Kidney capillary endothelial cell (primary cell): ENCODE results near the gene IL26.
"Not testable (repeated sequence)": the region's sequence is repeated elsewhere in the genome, so short reads cannot be mapped to it uniquely, and the experiment has no call there.

Experiments used
- DNase-seq: peaks from one replicate; pipeline ENCODE4 v3.0.0-alpha.2; 2018; ENCODE audit warnings: low spot score

The IL26 gene

DNA sequence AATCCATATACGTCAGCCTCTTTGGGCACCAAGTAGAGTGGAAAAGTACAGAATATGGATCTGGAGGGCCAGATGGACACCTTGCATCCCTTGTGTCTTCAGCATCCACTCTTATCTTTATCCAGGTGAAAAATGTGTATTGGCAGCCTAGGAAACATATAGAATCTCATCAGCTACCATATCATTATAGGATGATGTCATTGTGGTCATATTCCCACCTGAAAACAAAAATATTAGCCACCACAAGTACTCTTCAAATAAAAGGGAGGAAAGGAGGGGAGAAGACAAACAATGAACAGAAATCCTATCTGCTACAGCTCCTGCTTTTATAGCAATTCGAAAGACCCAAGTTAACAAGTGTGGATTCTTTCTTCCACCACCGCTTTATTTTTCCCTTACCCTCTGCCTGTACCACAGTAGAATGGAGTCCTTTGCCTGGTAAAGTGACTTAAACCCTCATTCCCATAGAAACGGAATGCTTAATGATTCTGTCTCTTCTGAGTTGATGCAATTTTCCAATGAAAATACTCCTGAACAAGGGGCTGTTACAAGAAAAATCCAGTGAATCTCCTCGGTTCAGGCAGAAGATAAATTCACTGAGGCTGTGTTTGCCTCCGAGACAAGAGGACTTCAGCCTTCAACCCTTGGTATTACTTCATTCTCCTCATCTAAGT lies 13.8 kb upstream of the IL26 start:
- DNase-seq, result no peak

- DNase-seq, result no peak
Observed at GRCh38 chr12:68237619-68238018, 12.0 kb upstream of the IL26 start.

- no peak for DNase-seq
Observed at GRCh38 chr12:68237078-68237477, 11.5 kb upstream of the IL26 start.

DNA sequence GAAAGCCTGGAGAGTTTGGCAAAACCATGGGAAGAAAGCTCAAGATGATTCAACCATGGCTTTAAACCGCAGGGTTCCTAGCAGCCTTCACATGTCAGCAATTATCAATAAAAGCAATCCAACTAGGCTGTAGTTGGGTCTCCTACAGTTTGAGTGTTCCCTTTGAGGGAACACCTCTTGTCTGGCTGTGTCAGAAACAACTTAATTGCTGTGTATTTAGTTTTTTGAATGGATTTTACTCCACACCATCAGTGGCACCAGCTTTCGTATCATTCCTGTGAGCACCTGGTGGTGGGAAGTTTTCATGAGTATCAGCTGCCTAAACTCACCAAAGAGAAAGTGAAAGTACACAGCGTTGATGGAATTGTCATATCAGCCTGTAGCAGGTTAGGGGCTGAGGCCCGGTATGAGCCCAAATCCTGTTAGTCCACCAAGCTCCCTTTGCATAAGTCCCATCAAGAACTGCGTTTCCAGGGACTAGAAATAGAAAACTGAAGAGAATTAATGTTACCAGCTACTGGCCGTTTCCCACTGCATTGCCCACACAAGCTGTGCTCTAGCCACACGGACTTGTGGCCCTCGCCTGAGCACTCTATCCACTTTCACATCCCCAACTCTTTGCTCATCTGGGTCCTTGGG lies 10.9 kb upstream of the IL26 start:
- no peak for DNase-seq

DNA sequence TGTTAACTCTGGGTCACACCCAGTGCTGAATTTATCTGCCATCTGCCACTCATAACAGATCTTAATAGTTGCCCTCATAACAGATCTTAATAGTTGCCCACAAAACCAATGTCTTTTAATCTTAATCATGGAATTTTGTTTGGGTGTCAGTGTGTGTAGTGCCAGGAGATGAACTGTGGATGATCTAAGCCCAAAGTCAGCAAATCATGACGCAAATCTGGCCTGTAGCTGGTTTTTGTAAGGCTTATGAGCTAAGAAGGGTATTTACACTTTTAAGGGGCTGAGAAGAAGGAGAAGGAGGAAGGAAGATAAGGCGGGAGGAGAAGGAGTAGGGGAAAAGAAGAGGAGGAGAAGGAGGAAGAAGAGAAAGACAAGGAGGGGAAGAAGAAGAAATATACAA lies 10.0 kb upstream of the IL26 start:
- no peak for DNase-seq

DNA sequence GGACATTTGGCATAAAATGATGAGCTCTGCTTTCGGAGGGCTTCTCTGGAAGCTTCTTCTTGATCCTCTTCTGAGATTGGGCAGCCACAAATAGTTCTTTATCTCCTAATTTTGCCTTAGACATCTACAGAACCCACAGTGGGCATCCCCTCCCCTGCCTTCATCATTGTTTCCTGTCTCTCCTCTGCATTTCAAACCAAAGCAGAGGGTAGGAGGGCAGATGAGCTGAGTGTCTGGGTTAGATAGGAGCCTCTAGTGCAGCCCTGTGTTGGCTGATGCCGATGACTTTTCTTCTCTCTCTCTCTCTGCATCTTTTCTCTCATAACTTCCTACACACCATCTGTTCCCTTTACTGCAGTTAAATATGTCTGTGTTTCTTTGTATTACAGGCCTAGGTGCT lies 8.5 kb upstream of the IL26 start:
- DNase-seq, result no peak

- DNase-seq, result no peak
Observed at GRCh38 chr12:68233498-68233897, 7.9 kb upstream of the IL26 start.

- no peak for DNase-seq
Observed at GRCh38 chr12:68231691-68232090, 6.1 kb upstream of the IL26 start.

- no peak for DNase-seq
Observed at GRCh38 chr12:68231229-68231628, 5.6 kb upstream of the IL26 start.

DNA sequence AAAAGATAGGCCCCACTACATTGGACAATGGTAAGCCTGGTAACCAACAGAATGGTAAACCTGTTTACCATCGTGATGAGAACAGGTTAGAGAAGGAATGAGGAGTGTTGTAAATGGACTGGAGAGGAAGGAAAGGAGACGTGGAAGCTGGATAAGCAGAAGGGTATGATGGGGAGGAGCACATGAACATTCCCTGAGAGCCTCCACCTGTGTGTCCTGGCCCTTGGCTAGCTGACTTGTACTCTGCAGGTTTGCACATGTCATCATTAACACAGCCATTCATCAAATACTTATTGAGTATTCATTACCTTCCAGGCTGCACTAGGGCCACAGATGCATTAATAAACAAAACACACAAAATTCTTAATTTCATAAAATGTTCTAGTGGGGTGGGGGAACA lies 4.3 kb upstream of the IL26 start:
- no peak for DNase-seq

DNA sequence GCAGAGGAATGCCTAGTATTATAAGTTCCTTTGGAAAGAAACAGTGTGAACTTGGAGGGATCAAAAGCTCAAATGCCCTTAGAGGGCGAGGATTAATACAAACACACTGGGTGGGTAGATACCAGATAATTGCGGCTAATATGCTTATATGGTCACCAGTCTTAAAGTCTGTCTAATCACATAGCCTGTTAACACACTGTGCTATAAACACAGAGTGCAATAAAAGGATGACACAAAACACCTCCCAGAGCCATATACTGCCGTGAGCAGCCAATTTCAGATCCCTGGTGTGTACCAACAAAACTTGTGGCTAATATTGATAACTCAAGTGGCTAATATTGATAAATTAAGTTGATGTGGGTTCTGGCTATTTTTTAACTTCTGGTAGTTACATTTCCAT lies 1.7 kb upstream of the IL26 start:
- DNase-seq, result no peak

DNA sequence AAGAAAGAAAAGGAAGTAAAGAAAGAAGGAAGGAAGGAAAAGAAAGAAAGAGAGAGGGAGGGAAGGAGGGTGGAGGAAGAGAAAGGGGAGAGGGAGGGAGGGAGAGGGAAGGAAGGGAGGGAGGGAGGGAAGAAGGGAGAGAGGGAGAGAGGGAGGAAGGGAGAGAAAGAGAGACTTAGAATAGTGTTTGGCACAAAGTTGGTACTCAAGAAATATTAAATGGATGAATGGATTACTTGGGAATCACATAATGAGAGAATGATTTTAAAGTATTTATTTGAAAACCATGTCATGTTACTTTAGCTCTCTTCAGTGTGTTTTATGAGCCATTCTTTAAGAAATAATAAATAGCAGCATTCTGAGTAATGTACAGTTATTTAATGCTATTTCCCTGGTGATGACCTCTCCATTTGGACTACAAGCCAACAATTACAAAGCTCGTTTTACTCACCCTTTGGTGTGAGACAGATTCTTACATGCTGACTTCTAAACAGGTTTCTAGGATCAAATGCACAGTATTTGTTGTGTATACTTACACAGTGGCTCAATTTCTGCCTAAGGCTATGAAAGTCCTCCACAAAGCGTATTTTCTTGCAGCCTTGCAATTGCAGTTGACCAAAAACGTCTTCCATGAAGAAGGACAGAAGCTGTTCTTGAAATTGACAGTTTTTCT lies 861 bp downstream of the IL26 start:
- DNase-seq, result no peak

DNA sequence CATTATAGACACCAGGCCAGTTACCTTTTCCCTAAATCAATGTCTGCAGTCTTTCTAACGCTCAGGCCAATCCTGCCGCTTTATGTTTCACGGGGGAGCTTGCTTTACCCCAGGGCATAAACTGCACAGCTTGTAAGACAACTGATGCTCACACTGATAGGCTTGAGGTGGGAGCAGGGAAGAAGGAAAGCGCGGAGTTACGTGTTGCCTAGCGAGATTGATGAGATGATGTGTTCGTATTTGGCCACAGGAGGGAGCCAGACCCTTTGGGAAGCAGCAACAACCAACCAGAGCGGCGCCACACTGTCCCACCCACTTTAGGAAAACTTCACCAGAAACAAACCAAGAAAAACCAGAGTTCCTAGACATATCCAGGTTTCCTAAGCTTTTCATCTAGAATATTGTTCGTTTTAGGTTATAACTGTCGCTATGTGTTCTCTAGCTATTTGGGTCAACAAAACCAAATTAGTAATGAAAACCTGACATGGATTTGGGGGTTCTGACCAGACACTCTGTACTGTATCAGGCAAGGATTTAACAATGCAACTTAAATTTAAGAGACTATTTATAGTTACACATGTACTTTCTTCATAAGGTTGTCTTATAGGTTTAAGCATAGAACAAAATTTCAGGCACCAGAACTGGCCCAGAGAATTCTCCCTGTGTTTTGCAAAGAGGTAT lies 2.4 kb downstream of the IL26 start:
- peak; percentile 76 for DNase-seq

DNA sequence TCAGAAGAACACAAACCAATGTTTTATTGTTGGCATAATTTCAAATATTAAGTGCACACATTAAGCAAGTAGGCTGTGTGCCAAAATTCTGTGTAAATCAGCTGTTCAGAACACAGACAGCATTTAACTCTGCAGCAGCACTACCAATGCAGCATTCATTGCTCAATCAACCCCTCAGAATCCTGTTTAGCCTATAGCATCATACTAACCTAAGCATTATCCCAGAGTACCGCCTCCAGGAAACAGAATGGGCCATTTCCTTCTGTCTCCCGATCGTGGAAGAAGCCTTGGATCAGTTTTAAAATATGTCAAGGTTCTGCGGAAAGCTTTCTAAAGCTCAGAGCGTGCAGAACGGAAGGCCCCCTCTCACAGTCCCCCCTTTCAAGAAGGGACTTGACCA lies 3.3 kb downstream of the IL26 start:
- peak; percentile 10 for DNase-seq

GRCh38 chr12:68221497-68221896 lies 4.1 kb downstream of the IL26 start:
- DNase-seq, result no peak

- DNase-seq, result no peak
Observed at GRCh38 chr12:68210875-68211274, 14.7 kb downstream of the IL26 start.

DNA sequence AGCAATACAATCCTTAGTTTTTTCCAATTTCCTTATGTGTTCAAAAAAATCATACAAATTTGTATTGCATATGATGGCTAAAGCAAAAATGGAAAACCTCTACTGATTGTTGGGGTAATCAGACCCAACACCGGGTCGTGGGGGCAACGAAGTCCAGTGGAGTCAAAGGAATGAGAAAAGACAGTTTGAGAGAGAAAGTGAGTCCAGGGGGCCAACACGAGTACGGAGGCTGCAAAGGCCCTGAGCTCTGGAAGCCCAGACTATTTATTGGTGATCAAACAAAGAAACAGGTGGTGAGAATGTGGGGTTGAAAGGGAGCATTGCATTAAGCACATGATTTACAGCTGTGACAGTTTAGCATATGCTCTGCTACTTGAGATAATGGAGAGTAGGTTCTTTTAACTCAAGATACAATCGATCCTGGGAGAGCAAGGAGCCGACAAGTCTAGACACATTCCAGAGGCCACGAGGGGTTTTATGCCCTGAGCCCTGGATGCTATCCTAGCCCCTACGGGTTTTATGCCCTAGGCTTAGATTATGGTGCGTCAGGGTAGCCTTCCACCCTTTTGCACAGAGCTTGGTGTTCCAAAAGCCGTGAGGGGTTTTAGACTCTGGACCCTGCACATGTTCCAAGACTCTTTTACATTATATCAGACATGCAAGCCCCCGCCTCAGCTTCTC lies 16.4 kb downstream of the IL26 start:
- DNase-seq, result not testable (repeated sequence)

DNA sequence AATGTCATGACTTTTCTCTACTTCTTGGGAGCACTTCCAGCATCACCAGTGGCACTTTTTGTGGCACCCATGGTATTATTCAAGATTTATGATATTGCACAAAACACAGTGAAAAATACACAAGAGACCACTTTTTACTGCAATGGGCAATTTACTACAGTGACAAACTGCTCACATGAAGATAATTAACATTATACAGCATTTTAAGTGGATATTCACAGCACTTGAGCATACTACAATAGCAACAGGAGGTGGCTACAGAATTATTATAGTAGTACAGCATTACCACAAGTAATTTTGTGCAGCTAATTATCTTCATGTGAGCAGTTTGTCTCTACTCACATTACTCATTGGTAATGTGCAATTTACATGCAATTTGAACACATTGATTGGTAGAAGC lies 18.3 kb downstream of the IL26 start:
- no peak for DNase-seq

GRCh38 chr12:68206446-68206845 lies 19.2 kb downstream of the IL26 start:
- no peak for DNase-seq

DNA sequence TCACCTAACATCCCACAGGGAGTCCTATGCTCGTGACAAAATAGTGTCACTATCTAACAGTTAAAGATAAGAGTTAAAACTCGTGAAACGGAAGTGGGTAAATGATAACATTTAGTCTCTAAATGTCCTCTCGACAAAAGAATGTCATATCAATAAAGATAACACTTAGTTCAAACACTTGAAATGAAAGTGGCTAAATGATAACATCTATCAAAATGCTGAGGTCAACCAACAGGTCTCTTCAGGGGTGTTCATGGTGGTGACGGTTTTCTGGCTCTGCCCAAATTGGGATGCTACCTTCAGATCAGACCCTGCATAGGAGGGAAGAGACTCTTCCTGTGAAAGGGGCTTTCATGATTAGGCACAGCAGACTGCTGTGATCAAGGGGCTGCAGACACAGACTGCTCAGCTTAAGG lies 22.1 kb downstream of the IL26 start:
- DNase-seq, result no peak

- no peak for DNase-seq
Observed at GRCh38 chr12:68200854-68201253, 24.8 kb downstream of the IL26 start.

- DNase-seq, result no peak
Observed at GRCh38 chr12:68199127-68199526, 26.5 kb downstream of the IL26 start.
